GM21390 (cell line): ENCODE measurements around the gene TCF4.

Experiments
- ATAC-seq: cut with Tn5 transposase; IDR thresholded peaks from one replicate; pipeline ENCODE4 v1.9.1; 2021; ENCODE audit not compliant: unreplicated experiment

TCF4 gene

GRCh38 chr18:55396267-55396905 is 191.6 kb downstream of the TCF4 start:
- no peak for ATAC-seq

GRCh38 chr18:55395799-55396198 is 192.2 kb downstream of the TCF4 start:
- no peak for ATAC-seq

- ATAC-seq, result no peak
Observed at GRCh38 chr18:55390898-55391297, 197.1 kb downstream of the TCF4 start.

- ATAC-seq, result no peak
Observed at GRCh38 chr18:55387139-55387984, 200.6 kb downstream of the TCF4 start.

GRCh38 chr18:55386545-55386944 is 201.4 kb downstream of the TCF4 start:
- no peak for ATAC-seq

GRCh38 chr18:55385770-55386169 is 202.2 kb downstream of the TCF4 start:
- no peak for ATAC-seq

- no peak for ATAC-seq
Observed at GRCh38 chr18:55384551-55385275, 203.3 kb downstream of the TCF4 start.

- ATAC-seq, result no peak
Observed at GRCh38 chr18:55384115-55384514, 203.9 kb downstream of the TCF4 start.

GRCh38 chr18:55382277-55382805 is 205.7 kb downstream of the TCF4 start:
- no peak for ATAC-seq

- no peak for ATAC-seq
Observed at GRCh38 chr18:55381277-55381676, 206.7 kb downstream of the TCF4 start.

- no peak for ATAC-seq
Observed at GRCh38 chr18:55380589-55380988, 207.4 kb downstream of the TCF4 start.

GRCh38 chr18:55376387-55376786 is 211.6 kb downstream of the TCF4 start:
- peak; percentile 92 for ATAC-seq

GRCh38 chr18:55375930-55376329 is 212.1 kb downstream of the TCF4 start:
- peak; percentile 13 for ATAC-seq

- ATAC-seq, result no peak
Observed at GRCh38 chr18:55374741-55375140, 213.3 kb downstream of the TCF4 start.

GRCh38 chr18:55372209-55372608 is 215.8 kb downstream of the TCF4 start:
- ATAC-seq, result no peak

- ATAC-seq, result no peak
Observed at GRCh38 chr18:55370936-55371335, 217.1 kb downstream of the TCF4 start.

- no peak for ATAC-seq
Observed at GRCh38 chr18:55369346-55369745, 218.6 kb downstream of the TCF4 start.

GRCh38 chr18:55365342-55365741 is 222.7 kb downstream of the TCF4 start:
- no peak for ATAC-seq

- ATAC-seq, result no peak
Observed at GRCh38 chr18:55362303-55362702, 225.7 kb downstream of the TCF4 start.

- ATAC-seq, result no peak
Observed at GRCh38 chr18:55361492-55362250, 226.3 kb downstream of the TCF4 start.

GRCh38 chr18:55360061-55360460 is 227.9 kb downstream of the TCF4 start:
- no peak for ATAC-seq
